HG02973 (cell line): ENCODE data around the gene PFDN1.

ENCODE experiments used
- ATAC-seq: cut with Tn5 transposase; IDR thresholded peaks from one replicate; pipeline ENCODE4 v1.9.1; 2021; ENCODE audit warnings: moderate library complexity; ENCODE audit not compliant: unreplicated experiment

The PFDN1 gene

DNA sequence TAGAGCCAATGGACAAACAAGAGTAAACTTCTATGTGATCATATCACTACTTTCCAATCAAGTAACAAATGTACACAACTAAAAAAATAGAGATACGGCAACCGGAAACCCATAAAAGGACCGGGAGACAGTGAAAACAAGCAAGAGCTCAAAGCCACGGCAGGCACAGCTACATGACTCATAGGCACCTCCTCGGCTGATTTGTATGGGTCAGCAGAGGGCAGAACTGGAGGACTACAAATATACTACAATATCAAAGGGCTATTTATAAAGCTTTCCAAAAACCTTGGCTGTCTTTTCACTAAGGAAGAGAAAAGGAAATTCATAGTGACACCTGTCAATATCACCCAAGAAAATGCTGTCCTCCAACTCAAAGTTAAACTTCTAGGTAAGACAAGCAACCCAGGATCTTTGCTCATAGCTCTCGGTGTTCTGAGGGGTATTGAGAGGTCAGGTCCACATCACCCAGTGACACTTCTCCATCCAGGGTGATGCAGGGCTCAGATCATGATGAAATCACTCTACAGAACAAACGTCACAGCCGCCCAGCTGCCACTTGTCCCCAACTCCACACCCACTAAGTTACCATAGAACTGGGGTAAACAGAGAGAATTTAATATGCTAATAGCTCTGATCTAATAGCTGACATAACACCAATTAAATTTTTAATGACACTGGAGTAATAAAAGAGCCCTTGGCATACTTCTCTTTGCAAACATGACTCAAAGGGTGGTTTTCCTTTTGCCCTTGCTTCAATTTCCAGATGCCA, 41.3 kb downstream of the PFDN1 start:
- ATAC-seq: no peak

DNA sequence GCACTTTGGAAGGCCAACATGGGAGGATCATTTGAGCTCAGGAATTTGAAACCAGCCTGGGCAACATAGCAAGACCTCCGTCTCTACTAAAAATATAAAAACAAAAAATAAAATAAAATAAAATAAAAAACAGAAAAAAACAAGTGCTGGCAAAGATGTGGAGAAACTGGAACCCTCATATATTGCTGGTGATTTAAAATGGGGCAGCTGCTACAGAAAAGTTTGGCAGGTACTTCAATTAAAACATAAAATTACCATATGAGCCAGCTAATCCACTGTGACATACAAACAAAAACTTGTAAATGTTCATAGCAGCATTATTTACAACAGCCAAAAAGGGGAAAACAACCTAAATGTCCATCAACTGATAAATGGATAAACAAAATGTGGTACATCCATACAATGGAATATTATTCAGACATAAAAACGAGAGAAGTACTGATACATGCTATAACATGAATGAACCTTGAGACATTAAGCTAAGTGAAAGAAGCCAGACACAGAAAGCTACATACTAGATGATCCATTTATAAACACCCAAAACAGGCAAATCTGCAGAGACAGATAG, 42.7 kb downstream of the PFDN1 start:
- ATAC-seq: no peak

DNA sequence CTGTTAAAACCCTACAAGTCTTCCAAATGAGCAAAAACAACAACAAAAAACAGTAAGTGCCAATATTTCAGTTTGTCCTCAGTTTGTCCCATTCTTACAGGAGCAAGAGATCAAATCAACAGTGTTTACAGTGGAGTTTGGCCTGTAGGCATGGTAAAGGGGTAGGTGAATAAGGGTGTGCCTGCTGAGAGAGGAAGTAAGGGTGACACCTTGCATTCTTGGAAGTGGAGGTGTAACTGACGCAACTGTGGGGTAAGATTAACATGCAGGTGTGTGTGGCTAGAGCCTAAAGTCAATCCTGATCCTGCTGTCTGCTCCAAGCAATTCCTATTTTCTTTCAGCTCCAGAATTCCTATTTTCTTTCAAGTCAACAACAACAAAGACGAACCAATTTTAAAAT, 43.4 kb downstream of the PFDN1 start:
- ATAC-seq: no peak

DNA sequence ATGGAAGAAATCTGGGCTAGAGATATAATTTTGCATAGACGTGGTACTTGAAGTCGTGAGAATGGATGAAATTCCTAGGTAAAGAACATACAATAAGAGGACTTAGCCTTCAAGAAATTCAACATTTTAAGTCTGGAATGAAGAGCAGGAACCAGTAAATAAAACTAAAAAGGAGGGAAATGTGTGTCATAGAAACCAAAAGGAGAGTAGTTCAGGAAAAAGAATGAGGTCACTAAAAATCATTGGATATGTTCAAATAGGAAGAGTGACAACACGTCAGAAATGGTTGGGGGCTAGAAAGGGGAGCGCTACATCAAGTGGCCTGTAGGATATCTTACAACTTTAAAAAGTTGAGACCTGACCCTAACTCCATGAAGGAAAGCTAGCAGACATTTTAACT, 44.0 kb downstream of the PFDN1 start:
- ATAC-seq: no peak

DNA sequence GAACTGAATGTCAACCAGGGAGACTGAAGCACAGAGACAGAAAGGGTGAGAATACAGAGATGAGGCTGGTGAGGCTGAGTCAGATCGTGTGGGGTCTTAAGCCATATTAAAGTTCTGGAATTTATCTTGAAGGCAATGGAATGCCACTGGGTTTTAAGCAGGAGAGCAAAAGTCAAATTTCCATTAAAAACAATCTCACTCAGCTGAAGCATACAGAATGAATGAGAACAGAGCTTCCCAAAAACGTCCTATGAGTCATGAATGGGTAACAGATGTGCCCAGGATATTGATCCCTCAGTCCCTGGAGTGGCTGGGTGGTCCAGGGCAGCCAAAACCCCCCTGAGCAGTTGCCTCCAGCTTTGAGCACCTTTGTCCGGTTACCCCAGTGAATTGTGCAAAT, 44.9 kb downstream of the PFDN1 start:
- no peak for ATAC-seq

DNA sequence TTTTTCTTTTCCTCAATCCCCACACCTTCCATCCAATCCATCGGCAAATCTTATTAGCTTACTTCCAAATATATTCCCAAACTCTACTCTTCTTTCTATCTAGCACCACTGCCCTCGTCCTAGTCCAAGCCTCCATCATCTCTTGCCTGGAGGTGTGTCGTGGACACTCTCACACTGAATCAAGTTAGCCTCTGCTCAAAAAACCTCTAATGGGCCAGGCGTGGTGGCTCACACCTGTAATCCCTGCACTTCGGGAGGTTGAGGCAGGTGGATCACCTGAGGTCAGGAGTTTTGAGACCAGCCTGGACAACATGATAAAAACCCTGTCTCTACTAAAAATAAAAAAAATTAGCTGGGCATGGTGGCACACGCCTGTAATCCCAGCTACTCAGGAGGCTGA, 46.2 kb downstream of the PFDN1 start:
- ATAC-seq: no peak

DNA sequence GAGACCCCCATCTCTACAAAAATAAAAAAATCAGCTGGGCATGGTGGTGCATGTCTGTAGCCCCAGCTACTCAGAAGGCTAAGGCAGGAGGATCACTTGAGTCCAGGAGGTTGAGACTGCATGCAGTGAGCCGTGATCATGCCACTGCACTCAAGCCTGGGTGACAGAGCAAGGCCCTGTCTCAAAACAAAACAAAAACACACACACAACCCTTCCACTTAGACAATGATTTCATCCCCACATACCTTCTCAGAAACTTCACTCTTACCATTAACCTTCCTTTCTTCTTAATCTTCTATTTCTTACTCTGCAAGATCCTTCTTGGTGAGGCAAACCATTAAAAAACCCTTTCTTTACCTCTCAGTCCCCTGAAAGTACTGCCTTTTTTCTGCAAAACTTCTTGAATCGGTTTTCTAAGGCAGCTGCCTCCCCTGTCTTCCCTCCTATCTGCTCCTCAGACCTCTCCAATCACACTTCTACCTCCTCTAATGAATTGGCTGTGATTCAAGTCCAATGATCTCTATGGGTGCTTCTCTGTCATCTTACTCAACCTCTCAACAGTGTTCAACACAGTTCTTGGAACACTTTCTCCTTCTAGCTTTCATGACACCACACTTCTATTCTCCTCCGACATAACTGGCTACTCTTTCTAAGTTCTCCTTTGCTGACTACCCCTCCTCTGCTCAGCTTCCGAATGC, 47.3 kb downstream of the PFDN1 start:
- ATAC-seq: no peak

DNA sequence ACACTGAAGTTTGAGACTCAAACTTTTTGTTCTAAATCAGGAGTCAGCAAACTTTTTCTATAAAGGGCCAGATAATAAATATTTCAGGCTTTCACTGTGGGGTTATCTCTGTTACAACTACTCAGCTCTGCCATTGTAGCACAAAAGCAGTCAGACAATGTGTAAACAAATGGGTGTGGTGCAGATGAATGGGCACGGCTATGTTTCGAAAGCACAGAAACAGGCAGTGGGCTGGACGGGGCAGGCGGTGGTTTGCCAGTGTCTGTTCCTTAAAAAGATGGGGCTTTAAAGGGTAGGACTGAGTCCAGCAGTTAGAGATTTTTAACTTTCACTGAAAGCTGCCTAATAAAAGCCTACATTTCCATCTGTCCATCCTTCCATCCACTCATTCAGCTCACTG, 48.9 kb downstream of the PFDN1 start:
- no peak for ATAC-seq

DNA sequence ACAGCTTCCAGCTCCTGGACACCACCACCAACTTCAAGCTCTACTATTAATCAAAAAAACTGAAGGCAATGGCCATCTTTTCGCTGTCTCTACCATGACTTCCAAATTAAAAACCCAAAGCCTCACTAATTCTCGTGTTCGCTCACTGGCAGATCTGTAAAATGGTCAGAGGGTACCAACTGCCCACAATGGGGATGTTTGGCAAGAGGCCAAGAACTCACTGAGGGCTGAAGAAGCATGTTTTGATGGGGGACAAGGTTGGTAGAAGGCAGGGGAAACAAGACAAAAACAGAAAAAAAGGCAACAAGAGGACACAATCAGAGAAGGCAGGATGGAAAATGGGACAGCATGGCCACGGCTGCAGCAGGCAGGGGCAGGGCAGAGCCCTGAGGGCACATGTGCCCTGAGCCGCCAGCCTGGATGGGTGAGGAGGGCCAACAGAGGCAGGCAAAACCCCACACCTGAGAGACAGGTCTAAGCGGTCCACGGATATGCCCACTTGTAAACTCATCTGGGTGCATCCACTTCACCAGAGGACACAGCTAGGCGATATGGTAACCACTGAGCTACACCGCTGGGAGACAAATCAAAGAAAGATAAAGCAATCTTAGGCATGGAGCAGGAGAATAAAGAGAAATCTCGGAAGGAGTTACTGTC, 50.3 kb downstream of the PFDN1 start:
- no peak for ATAC-seq

DNA sequence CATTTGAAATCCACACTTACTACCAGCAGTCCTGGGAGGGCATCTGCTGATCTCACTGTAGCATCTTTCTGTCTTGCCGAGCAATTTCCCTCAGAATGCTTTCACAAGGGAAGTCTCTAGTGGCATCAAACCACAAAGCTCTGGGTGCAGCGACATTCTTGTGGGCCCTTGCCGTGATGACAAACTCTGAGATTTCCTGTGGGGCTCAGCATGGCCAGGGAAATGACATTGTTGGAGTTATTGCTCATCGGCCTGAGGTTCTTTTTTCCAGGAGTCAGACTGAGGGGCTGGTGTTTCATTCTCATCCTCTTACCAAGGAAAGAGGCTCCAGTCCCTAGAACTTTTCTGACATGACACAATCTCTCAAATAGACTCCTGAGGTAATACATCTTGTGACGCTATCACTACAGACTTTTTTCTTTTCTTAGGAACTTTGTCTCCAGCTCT, 51.4 kb downstream of the PFDN1 start:
- ATAC-seq: peak; percentile 61

DNA sequence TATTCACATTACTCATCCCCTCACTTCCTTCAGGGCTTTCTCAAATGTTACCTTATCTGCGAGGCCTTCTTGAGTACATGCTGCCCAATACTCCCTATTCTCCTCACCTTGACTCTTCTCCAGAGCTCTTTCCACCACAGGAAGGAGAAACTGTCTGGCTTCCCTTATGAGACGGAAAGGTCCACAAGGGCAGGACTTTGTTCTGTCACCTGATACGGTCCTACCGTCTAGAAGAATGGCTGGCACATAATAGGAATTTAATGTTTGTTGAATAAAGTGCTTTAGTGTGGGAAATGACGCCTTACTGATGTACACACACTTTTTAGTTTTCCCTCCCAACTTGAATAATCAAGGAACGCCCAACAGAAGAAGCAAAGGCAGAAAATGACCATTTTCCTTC, 52.5 kb downstream of the PFDN1 start:
- no peak for ATAC-seq

DNA sequence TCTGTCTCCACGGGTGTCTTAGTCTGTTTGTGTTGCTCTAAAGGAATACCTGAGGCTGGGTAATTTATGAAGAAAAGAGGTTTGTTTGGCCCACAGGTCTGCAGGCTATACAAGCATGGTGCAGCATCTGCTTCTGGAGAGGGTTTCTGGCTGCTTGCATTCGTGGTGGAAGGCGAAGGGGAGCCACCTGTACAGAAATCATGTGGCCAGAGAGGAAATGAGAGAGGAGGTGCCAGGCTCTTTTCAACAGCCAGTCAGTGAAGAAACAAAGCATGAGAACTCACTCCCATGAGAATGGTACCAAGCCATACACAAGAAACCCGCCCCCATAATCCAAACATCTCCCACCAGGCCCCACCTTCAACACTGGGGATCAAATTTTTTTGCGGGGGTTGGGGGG, 53.4 kb downstream of the PFDN1 start:
- ATAC-seq: no peak

DNA sequence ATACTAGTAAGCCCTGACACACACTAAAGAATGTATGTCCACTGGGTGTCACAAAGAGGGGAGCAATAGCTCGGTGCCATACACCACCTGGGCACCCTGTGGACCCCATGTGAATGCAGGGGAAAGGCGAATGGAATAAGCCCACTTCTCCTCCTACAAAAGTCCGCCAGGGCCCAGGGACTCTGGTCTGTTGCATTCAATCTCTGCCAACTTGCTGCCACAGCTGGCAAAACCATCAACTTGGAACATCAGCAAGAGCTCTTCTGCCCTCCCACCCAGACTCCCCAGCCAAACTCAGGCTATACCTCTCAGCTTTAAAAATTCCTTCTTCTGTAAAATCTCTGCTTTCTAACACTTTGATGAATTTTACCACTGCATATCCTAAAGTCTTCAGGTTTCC, 54.5 kb downstream of the PFDN1 start:
- no peak for ATAC-seq

DNA sequence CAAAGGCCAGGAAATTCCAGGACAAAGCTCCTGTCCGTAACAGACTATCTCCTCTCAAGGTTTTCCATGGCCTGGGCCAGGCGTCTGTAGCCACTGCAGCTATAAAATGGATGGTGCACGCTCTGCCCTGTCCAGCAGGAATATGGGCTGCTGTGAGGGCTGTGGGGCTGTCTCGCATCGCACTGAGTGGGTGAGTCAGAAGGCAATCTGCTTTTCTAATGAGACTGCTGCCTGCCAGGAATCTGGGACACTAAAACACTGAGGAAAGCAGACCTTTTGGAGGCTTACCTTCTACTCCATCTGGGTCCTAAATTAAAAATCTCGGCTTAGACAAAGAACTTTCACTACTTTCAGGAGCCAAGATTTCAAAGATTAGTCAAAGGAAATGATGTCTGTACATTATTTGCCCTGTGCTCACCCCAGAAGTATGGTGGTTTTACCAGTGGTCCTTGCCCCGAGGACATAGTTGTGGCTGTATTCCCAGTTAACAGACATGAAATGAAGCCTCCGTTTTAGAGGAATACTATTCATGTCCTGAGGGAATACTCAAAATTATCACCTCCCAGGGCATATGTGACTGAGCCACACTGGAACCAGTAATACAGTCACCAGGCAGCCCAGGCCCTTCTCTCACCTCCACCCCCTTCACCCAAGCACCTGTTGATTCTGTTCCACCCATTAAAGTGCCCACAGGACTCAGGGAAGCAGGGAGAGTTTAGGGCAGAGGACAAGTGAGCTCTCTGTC, 56.4 kb downstream of the PFDN1 start:
- ATAC-seq: no peak

DNA sequence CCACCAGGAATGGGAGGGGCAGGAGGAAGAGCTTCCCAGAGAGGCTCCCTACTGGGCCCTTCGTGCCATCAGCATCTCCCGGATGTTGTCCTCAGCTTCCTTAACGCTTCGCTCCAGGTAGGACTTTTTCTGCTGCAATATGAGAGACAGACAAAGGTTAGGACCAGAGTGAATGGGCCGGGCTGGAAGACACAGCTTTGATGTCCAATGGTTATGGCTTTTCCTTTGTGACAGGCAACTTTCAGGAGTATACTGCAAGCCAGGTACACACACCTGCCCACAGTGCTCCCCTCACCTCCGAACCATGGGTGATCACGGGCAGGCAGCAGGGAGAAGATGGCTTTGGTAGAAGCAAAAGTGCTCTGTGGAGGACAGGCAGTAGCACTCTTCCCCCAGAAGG, 57.0 kb downstream of the PFDN1 start:
- no peak for ATAC-seq

DNA sequence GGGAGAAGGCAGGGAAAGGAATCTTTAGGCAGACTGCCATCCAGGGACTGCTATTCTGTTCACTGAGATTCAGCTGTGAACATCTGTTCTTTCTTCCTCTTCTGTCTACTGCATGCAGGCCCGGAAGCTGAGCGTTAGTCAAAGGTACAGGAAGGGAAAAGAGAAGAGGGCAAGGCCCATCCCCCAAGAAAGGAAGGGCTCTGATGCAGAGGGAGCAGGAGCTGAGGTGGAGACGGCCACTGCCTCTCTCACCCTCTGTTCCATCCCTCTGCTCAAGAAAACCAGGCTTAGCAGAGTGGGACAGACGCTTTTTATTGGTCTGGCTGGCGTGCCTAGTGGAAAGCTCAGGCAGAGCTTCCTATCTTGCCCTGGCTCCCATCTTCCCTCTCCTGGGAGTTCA, 57.6 kb downstream of the PFDN1 start:
- ATAC-seq: no peak

DNA sequence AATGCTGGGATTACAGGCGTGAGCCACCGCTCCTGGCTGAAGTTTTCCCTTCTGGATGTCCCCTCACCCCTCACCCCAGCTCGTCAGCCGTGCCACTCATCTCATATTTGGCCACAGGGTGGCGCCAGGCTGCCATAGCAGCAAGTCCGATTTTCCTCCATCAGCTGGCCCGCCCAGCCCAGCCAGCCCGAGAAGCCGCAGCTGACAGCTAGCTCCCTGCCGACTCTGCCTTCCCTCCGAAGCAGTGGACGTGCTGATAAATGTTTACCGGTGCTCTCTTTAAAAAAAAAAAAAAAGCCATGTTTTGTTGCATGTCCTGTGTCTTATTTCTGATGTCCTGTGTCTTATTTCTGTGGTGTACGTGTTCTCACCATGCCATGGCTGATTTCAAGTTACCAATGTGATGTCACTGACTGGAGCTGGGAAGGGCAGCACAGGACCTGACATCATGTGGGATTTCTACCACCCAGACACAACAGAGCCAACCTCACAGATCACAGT, 58.3 kb downstream of the PFDN1 start:
- peak; percentile 47 for ATAC-seq

DNA sequence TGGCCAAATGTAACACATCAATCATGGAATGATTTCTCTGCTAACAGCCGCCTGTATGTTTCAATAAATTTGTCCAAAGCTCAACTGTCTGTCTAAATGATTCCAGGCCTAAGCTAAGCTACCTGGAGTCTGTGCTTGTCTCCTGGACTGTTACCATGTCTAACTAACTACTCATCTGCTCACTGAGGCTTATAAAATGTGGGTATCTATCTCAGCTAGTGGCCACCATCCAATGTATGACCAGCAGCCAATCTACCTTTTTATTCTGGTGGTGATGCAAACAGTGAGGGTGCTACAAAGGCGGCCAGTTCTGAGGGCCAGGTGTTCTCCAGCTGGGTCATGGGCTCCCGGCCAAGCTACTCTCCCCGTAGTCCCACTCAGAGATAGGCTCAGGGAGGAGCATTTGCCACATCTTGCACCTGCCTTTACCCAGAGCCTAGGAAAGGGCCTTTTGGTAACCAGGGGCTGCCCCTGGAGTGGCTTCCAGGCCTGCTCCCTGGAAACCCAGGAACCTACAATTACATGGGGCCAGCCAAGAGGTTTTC, 59.1 kb downstream of the PFDN1 start:
- no peak for ATAC-seq

DNA sequence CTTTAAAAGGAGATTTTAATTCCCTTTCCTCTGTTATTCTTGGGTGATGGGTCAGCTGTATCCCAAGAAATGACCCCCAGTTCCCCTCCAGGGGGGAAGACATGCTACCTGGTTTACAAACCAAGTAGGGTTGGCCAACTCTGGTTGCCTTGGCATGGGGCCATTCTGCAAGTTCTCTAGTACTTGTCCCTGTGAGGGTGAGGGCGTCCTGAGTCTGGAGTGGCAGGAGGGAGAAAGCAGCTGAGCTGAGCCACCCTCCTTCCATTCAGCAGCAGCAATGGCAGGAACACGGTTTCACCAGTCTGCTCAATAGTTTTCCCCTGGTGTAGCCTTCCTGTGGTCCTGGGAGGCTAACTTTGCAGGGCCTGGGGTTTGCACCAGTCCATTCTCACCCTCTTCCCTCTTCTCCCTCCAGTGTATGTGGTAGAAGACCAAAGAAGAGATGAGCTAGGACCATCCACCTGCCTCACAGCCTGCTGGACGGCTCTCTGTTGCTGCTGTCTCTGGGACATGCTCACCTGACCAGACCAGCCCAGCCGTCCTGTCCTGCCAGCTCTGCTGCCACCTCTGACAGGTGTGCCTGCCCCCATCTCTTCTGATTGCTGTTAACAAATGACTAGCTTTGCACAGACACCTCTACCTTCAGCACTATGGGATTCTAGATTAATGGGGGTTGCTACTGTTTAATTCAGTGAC, 59.9 kb downstream of the PFDN1 start:
- no peak for ATAC-seq

DNA sequence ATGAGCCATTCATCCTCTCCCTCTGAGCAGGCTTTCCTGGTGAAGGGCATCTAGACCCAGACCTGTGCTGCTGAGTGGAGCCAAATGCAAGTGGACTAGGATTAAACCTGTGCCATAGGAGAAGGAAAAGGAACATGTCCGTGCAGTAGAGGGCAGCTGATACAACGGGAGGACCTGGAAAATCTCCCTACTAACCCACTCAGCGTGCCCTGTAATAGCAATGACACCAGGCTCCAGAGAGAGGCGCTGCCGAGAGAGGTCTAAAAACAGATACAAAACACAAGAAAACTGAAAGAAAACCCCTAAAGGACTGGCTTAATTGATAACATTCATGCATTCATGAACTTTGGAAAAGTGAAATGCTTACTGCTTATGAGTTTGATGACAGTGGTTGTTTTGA, 60.8 kb downstream of the PFDN1 start:
- ATAC-seq: no peak
